ENCODE results near the gene IFI27L1.

DNA sequence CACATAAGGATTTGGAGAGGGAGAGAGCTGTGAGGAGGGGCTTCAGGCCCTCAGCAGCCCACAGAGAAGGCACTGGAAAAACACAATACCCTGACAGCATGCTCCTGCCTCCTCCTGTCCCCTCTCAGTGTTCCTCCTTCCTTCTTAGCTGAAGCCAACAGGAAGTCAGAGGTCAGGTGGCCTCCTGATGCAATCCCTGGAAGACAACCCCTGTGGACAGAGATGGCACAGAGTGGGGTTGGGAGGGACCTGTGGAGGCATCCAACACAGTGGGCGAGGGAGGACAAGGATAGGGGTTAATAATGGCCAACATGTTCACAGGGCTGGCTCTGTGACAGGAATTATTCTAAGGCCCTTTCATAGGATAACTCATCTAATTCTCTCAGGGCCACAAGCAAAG, 63.7 kb downstream of the IFI27L1 start:
- TF ChIP-seq, protein P1, sequence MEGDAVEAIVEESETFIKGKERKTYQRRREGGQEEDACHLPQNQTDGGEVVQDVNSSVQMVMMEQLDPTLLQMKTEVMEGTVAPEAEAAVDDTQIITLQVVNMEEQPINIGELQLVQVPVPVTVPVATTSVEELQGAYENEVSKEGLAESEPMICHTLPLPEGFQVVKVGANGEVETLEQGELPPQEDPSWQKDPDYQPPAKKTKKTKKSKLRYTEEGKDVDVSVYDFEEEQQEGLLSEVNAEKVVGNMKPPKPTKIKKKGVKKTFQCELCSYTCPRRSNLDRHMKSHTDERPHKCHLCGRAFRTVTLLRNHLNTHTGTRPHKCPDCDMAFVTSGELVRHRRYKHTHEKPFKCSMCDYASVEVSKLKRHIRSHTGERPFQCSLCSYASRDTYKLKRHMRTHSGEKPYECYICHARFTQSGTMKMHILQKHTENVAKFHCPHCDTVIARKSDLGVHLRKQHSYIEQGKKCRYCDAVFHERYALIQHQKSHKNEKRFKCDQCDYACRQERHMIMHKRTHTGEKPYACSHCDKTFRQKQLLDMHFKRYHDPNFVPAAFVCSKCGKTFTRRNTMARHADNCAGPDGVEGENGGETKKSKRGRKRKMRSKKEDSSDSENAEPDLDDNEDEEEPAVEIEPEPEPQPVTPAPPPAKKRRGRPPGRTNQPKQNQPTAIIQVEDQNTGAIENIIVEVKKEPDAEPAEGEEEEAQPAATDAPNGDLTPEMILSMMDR (IDR thresholded peaks at IDR 0.05): no peak
- no peak for TF ChIP-seq POLR2A (IDR thresholded peaks at IDR 0.05)

Data from lower leg skin (tissue), 3 donors.